Trophoblast cell (in vitro differentiated cells and primary cell): ENCODE measurements around the gene OCLN.
"Not testable (repeated sequence)": the region's sequence is repeated elsewhere in the genome, so short reads cannot be mapped to it uniquely, and the experiment has no call there.

ENCODE experiments used
- DNase-seq, 2 donors: peaks; one replicate each; pipeline ENCODE4 v3.0.0-alpha.2; 2016
- H2AFZ ChIP-seq: 2 replicates; pipeline ENCODE4 v1.6.1; 2013; ENCODE audit warnings: low read length, moderate library complexity, mild to moderate bottlenecking; ENCODE audit not compliant: insufficient read depth, poor library complexity
- H2AK5ac ChIP-seq: 2 replicates; pipeline ENCODE4 v1.6.1; 2013; ENCODE audit warnings: mild to moderate bottlenecking, low read length
- H2BK120ac ChIP-seq: 2 replicates; pipeline ENCODE4 v1.6.1; 2013; ENCODE audit warnings: low read length, mild to moderate bottlenecking, moderate library complexity; ENCODE audit not compliant: insufficient read depth, poor library complexity
- H2BK12ac ChIP-seq: 2 replicates; pipeline ENCODE4 v1.6.1; 2013; ENCODE audit warnings: mild to moderate bottlenecking, low read length, moderate library complexity
- H2BK5ac ChIP-seq: 2 replicates; pipeline ENCODE4 v1.6.1; 2013; ENCODE audit warnings: low read length, low read depth, moderate library complexity, mild to moderate bottlenecking; ENCODE audit not compliant: poor library complexity
- H3K14ac ChIP-seq: 2 replicates; pipeline ENCODE4 v1.6.1; 2013; ENCODE audit warnings: mild to moderate bottlenecking, low read length
- H3K18ac ChIP-seq: 2 replicates; pipeline ENCODE4 v1.6.1; 2013; ENCODE audit warnings: mild to moderate bottlenecking, low read length
- H3K23ac ChIP-seq: 2 replicates; pipeline ENCODE4 v1.6.1; 2013; ENCODE audit warnings: low read length
- H3K27ac ChIP-seq: 2 replicates; pipeline ENCODE4 v1.5.1; 2013; ENCODE audit warnings: low read depth, mild to moderate bottlenecking, inconsistent platforms, low read length, moderate library complexity
- H3K27me3 ChIP-seq: 2 replicates; pipeline ENCODE4 v1.6.1; 2013; ENCODE audit warnings: inconsistent platforms, mild to moderate bottlenecking, low read length, moderate library complexity; ENCODE audit not compliant: insufficient read depth
- H3K36me3 ChIP-seq, 2 experiments: 1 replicate in 1 of 2; 2 replicates in 1 of 2; pipeline ENCODE4 v1.6.1; 2013; ENCODE audit warnings: low read length in 2 of 2, mild to moderate bottlenecking in 2 of 2, moderate library complexity in 1 of 2; ENCODE audit not compliant: insufficient read depth in 2 of 2, control insufficient read depth in 1 of 2
- H3K4ac ChIP-seq: 2 replicates; pipeline ENCODE4 v1.6.1; 2013; ENCODE audit warnings: low read depth, mild to moderate bottlenecking, low read length, moderate library complexity
- H3K4me1 ChIP-seq, 2 experiments: 1 replicate in 1 of 2; 2 replicates in 1 of 2; pipeline ENCODE4 v1.6.1; 2013; ENCODE audit warnings: low read length in 2 of 2, mild to moderate bottlenecking in 2 of 2, moderate library complexity in 1 of 2; ENCODE audit not compliant: insufficient read depth in 2 of 2, control insufficient read depth in 1 of 2
- H3K4me2 ChIP-seq: 2 replicates; pipeline ENCODE4 v1.6.1; 2013; ENCODE audit warnings: inconsistent platforms, mild to moderate bottlenecking, low read length, moderate library complexity
- H3K4me3 ChIP-seq: 2 replicates; pipeline ENCODE4 v1.5.1; 2013; ENCODE audit warnings: mild to moderate bottlenecking, low read depth, low read length, inconsistent platforms
- H3K79me1 ChIP-seq: one replicate; pipeline ENCODE4 v1.6.1; 2013; ENCODE audit warnings: low read length
- H3K79me2 ChIP-seq: 2 replicates; pipeline ENCODE4 v1.6.1; 2013; ENCODE audit warnings: low read length, mild to moderate bottlenecking; ENCODE audit not compliant: control insufficient read depth, insufficient read depth, poor library complexity
- H3K9ac ChIP-seq: 2 replicates; pipeline ENCODE4 v1.6.1; 2013; ENCODE audit warnings: mild to moderate bottlenecking, low read length
- H3K9me3 ChIP-seq: 2 replicates; pipeline ENCODE4 v1.6.1; 2013; ENCODE audit warnings: low read depth, mild to moderate bottlenecking, control low read depth, inconsistent platforms, low read length; ENCODE audit not compliant: insufficient read depth
- H4K12ac ChIP-seq: 2 replicates; pipeline ENCODE4 v1.6.1; 2013; ENCODE audit warnings: low read depth, mild to moderate bottlenecking, low read length, moderate library complexity
- H4K8ac ChIP-seq: 2 replicates; pipeline ENCODE4 v1.6.1; 2013; ENCODE audit warnings: low read depth, mild to moderate bottlenecking, low read length, moderate library complexity
- H4K91ac ChIP-seq: one replicate; pipeline ENCODE4 v1.6.1; 2013; ENCODE audit warnings: low read depth, mild to moderate bottlenecking, low read length, moderate library complexity
- WGBS: extraction: QIAGEN DNeasy Blood & Tissue Kit; methylation state at CpG from one replicate; pipeline ENCODE4 v1.1.7; 2013; ENCODE audit warnings: missing lambda C conversion rate; ENCODE audit not compliant: insufficient read length, insufficient coverage; ENCODE audit errors: extremely low coverage; 5-methylcytosine and 5-hydroxymethylcytosine counted together

The OCLN gene

GRCh38 chr5:69560587-69561431, 68.2 kb downstream of the OCLN start:
- not testable (repeated sequence) for H3K79me1 ChIP-seq, H4K12ac ChIP-seq, H2BK120ac ChIP-seq, H3K9me3 ChIP-seq, H3K36me3 ChIP-seq, H3K9ac ChIP-seq, H3K14ac ChIP-seq, H2AFZ ChIP-seq, H3K18ac ChIP-seq, H3K4me1 ChIP-seq, H4K91ac ChIP-seq, H2BK12ac ChIP-seq, H3K23ac ChIP-seq, H3K4ac ChIP-seq, H3K79me2 ChIP-seq, H4K8ac ChIP-seq, H2AK5ac ChIP-seq, H3K27me3 ChIP-seq, H3K4me3 ChIP-seq, H2BK5ac ChIP-seq
- peak in 1 of 2 donors; percentile 10 for DNase-seq
- Histone ChIP-seq H3K4me2 (peak overlapping the region; percentile 58), H3K27ac (peak overlapping the region; percentile 17)
- no CpG with 5 or more reads among the region's 31 CpGs for WGBS

GRCh38 chr5:69566172-69566571, 73.6 kb downstream of the OCLN start:
- no CpG with 5 or more reads among the region's 2 CpGs for WGBS
- H4K8ac ChIP-seq, H3K27ac ChIP-seq, H4K12ac ChIP-seq, H3K9me3 ChIP-seq, DNase-seq, H2BK5ac ChIP-seq, H3K79me2 ChIP-seq, H4K91ac ChIP-seq, H2AK5ac ChIP-seq, H3K4me2 ChIP-seq, H2BK12ac ChIP-seq, H3K23ac ChIP-seq, H3K4me1 ChIP-seq, H3K79me1 ChIP-seq, H3K27me3 ChIP-seq, H3K9ac ChIP-seq, H3K4me3 ChIP-seq, H3K14ac ChIP-seq, H2AFZ ChIP-seq, H3K4ac ChIP-seq, H3K18ac ChIP-seq, H2BK120ac ChIP-seq, H3K36me3 ChIP-seq: not testable (repeated sequence)

GRCh38 chr5:69568072-69568471, 75.5 kb downstream of the OCLN start:
- not testable (repeated sequence) for H2AFZ ChIP-seq, H2BK12ac ChIP-seq, H3K23ac ChIP-seq, H3K9ac ChIP-seq, H3K4me3 ChIP-seq, H3K14ac ChIP-seq, H2AK5ac ChIP-seq, DNase-seq, H3K36me3 ChIP-seq, H3K79me2 ChIP-seq, H4K91ac ChIP-seq, H3K4me1 ChIP-seq, H3K4ac ChIP-seq, H2BK120ac ChIP-seq, H4K12ac ChIP-seq, H2BK5ac ChIP-seq, H3K18ac ChIP-seq, H3K27ac ChIP-seq, H3K9me3 ChIP-seq, H3K79me1 ChIP-seq, H3K4me2 ChIP-seq, H3K27me3 ChIP-seq, H4K8ac ChIP-seq
- WGBS = no CpG with 5 or more reads among the region's 2 CpGs

- not testable (repeated sequence) for H3K79me2 ChIP-seq, H3K79me1 ChIP-seq, H3K4me1 ChIP-seq, H4K91ac ChIP-seq, H3K9me3 ChIP-seq, H2AFZ ChIP-seq, H3K4me2 ChIP-seq, H3K9ac ChIP-seq, H2BK5ac ChIP-seq, H3K4me3 ChIP-seq, H3K14ac ChIP-seq, H4K12ac ChIP-seq, H2AK5ac ChIP-seq, H3K36me3 ChIP-seq, H4K8ac ChIP-seq, DNase-seq, H2BK120ac ChIP-seq, H3K27ac ChIP-seq, H3K18ac ChIP-seq, H2BK12ac ChIP-seq, H3K23ac ChIP-seq, H3K27me3 ChIP-seq, H3K4ac ChIP-seq
- WGBS = no CpG with 5 or more reads among the region's 2 CpGs
Observed at GRCh38 chr5:69583356-69583755, 90.8 kb downstream of the OCLN start.
